GM15510 (cell line): Measurements from ENCODE around the gene AKT2.

Experiments used
- POLR2A ChIP-seq: IDR thresholded peaks from 3 replicates; pipeline ENCODE4 v1.6.1; 2011; ENCODE audit warnings: borderline replicate concordance; ENCODE audit not compliant: insufficient read length; ENCODE audit errors: extremely low read depth

The AKT2 gene

DNA sequence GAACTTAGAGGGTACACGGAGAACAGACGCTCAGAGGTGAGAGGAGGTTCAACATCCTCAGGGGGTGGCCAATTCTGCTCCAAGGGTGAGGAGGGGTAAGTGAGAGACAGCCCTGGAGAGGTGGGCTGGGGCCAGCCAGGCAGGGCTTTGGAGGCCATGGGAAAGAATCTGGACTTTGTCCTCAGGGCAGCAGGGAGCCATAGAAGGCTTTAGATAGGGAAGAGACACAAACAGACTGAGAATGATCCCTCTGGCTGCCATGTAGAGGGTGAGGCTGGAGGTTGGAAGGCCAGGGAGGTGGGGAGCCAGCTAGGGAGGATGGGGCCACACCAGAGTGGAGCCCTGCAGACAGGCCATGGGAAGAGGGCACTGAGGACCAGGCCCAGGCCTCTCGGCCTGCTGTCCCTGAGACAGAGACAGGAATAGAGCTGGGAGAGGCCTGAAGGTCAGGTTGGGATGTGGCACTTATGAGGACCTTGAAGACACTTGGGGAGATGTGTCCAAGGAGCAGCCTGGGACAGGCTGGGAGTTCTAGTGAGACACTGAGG, 29.5 kb downstream of the AKT2 start:
- TF ChIP-seq POLR2A = no peak

DNA sequence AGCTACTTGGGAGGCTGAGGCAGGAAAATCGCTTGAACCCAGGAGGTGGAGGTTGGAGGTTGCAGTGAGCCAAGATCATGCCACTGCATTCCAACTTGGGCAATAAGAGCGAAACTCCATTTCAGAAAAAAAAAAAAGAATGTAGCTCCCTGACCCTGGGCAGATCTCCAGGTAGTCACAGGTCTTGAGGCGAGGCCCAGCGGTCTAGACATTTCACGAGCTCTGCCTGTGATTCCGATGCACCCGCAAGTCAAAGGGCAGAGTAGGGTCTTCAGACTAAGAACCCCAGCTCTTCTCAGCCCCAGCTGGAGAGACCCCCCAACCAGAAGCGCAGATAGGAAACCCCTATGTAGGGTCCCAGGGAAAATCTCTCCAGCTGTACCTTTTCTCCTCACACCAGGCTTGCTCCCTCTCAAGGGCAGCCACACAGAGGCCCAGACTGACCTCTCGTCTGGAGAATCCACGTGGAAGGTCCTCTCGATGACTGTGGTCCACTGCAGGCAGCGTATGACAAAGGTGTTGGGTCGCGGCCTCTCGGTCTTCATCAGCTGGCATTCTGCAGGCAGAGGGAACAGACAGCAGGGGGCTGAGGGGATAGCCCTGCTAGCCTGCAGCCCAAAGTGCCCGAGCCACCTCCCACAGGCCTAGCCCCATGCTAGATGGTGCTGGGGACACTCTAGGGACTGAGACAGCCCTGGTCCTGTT, 30.3 kb downstream of the AKT2 start:
- TF ChIP-seq POLR2A = no peak

DNA sequence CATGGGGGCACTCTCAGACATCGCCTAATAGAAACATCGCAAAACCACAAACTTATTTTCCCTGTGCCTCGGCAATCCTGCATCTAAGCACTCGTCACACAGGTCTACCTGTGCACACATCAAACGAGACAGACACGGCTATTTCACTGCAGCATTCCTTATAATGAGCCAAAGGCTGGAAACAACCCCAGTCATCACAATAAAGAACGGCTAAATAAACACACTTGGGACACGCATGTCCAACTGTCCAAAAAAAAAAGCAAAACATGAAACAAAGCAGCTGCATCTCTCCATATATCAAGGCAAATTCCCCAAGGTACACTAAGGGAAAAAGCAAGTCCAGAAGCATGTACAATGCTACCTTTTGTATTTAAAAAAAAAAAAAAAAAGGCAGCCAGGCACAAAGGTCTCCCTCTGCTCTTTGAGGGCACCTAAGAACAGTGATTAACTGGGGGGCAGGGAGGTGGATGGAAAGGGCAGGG, 31.5 kb downstream of the AKT2 start:
- TF ChIP-seq POLR2A = no peak

DNA sequence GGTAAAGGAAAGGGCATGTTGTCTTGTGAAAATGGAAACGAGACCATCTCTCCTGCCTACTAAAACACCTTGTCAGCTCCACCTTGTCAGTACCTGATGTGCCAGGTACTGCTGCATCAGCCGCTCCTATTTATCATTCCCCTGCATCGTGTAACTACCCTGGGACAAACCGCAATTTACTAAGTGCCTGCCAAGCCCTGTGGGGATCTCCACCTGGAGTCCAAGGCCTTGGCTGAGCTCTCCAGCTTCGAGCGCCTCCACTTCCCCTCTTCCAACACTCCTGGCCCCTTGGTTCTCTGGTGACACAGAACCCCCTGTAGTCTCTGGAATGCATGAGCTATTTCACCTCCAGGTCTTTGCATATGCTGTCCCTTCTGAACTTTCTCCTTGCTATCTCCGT, 32.8 kb downstream of the AKT2 start:
- TF ChIP-seq POLR2A = no peak

DNA sequence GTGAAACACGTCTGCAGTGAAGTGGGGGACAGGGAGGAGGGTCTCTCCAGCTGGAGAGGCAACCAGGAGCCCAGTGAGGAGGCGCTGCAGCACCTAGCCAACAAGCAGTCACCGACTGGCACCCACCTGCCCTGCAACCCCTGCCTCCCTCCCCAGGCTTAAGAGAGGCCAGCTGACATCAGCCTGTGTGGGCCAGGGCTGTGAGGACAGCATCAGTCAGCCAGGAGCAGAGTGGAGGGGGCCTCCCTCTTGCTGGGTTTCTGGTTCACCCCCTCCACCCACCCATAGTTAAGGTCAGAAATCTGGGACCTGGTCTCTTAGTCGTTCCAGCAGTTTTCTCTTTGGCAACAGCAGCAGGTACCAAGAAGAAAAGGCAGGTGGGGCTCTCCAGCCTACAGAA, 33.2 kb downstream of the AKT2 start:
- TF ChIP-seq POLR2A = no peak

DNA sequence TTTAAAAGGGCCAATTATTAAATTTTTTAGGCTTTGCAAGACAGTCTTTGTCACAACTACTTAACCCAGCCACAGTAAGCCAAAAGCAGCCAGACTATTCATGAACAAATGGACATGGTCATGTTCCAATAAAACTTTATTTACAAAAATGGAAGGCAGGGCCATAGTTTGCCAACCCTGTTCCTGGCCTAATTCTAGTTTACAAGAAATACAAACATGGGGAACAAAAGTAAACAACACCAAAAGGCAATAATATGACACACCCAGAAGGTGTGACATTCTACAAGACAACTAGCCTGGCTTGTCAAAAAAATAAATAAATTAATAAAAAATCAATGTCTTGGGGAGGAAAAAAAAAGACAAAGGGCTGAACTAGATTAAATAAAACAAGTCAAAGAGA, 33.9 kb downstream of the AKT2 start:
- TF ChIP-seq POLR2A = no peak

DNA sequence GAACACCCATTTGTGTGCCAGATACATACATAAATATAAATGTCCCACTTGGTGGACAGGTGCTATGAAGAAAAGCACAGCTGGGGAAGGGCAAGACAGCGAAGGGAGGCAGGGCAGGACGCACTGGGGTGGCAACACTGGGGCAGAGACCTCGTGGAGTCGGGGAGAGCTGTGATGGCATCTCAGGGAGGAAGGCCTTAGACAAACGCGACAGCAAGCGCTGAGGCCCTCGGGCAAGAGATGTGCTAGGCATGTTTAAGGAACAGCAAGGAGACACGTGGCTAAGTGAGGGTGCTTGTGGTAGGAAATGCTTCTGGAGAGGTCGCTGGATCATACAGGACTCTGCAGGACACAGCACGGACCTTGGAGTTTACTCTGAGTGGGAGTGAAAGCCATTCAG, 35.4 kb downstream of the AKT2 start:
- TF ChIP-seq POLR2A = no peak

DNA sequence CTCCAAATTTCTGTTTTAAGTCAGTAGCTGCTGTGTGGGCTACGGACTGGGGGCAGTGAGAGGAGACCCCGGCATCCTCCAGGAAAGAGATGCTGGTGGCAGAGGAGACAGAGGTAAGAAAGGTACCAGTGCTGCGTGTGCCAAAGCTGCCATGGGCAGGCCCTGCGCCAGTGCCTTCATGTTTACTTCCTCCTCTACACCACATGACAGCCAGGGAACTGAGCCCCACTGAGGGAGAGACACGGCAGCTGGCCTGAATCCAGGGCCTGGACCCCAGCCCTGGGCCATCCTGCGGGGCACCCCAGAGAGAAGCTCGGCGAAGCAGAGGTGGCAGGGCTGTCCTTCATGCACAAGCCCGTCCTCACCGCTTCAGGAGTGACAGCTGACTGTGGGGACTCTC, 35.9 kb downstream of the AKT2 start:
- TF ChIP-seq POLR2A = no peak

DNA sequence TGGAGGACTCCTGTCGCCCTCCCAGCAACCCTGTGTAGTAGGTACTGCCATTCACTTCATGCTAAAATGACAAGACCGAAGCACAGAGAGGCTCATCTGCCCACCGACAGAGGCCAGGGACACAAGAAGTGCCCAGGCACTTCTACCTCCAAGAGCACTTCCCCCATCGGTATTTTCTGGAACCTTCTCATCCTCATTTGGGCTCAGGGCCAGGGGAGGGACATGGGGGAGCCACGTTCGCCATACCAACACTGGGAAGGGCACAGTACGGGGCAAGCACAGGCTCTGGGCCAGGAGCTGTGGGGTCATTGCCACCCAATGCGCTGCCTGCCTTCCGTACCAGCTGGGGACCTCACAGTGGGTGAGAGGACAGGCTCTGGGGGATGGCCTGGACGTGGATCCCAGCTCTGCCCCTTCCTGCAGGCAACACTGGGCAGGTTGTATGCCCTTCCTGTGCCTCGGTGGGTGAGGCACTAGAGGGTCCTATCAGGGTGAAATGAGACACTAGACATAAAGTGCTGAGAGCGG, 37.3 kb downstream of the AKT2 start:
- TF ChIP-seq POLR2A = no peak

DNA sequence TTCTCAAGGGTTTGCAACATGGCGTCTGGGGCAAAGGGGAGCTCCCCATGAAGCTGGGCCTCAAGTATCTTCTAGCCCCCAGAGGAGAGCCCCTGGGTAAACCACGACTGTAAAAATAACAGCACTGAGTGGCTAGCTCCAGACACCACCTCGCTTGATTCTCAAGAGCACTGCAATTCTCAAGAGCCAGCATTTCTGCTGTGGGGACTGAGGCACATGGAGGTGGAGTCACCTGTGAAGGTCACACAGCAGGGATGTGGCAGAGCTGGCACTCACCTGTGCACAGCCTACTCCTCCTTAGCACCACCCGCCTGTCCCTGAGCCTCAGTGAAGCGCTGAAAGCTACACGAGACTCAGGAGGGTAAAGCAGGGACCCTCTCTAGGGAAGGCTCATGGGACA, 38.0 kb downstream of the AKT2 start:
- TF ChIP-seq POLR2A = no peak

DNA sequence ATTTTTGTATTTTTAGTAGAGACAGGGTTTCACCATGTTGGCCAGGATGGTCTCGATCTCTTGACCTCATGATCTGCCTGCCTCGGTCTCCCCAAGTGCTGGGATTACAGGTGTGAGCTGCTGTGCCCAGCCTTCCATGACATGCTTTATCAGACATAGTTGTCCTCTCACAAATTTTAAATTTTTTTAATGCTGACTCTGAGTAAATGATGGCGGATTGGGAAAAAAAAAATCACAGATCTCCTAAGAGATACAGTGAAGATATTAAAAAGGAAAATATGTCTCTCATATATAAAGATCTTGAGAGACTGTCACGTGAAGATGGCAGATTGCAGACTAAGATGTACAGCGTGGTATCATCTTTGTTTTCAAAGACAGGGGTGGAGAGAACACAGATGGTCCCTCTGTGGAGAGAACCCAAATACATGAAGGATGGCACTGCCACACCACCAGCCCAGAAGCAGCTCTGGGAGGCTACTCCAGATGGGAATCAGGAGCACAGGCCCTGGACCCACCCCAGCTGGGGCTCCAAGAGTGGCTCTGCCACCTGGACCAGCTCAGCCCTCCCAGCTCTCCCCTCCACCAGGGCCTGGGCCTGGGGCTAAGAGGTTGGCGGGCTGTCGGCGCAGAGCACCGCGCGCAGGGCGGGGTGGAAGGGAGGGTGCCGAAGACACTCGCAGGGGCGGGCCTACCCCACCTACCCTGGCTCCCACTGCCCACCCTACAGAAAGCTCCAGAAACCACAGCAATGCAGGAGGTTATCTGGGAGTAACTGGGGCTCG, 38.7 kb downstream of the AKT2 start:
- no peak for TF ChIP-seq POLR2A

DNA sequence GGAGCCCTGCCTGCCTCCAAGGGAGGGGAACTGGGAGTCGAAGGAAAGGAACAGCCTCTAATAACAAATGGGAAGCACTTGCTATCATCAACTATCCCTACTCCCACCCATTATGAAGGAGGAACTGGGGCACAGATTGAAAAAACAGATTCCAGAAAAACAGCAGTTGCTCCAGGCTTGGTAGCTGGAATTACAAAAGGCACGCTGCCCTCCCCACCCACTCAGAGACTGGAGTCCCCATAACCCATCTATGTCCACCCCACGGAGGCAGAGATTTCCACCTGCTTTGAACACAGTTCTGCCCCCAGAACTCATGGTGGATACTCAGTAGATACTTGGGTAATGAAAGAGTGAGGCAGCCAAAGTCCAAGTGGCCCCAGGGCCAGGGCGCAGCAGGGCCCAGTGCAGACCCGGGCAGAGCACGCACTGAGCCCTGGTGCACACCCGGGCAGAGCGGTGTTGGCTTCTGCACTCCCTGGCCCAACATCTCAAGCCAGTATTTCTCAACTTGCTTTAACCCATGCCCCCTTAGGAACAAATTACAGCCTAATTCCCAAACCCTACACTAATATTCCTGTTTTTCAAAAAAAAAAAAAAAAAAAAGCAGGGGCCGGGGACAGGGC, 39.5 kb downstream of the AKT2 start:
- TF ChIP-seq POLR2A = no peak

DNA sequence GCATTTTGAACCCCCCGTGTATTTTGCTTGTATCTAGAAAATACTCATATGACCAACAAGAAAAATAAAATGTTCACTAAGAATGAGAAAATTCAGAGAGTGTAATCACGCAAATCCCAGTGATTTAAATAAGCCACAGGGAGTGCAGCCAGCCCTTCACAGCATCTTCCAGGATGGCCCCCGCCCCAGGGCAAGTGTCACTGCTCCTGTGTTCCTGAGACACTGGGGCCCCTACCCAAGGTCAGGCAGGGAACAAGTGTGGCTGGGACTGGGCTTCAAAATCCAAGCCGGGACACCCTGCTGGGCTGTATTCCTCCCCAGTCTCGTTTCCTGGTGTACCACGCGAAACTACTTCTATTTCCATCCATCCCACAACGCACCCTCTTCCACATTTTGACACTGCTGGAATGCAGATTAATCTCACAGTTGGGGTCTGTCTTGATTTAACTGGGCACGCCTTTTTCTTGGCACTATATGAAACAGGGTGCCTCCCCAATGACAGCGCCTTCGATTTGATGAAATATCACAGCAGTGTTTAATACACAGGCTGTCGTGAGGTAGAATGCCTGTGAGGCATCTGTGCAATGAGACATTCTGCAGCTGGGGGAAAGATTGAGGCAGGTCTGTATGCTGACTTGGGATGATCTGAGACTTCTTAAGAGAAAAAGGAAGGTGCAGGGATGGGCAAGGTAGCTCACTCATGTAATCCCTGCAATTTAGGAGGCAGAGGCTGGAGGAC, 40.4 kb downstream of the AKT2 start:
- TF ChIP-seq POLR2A = no peak

DNA sequence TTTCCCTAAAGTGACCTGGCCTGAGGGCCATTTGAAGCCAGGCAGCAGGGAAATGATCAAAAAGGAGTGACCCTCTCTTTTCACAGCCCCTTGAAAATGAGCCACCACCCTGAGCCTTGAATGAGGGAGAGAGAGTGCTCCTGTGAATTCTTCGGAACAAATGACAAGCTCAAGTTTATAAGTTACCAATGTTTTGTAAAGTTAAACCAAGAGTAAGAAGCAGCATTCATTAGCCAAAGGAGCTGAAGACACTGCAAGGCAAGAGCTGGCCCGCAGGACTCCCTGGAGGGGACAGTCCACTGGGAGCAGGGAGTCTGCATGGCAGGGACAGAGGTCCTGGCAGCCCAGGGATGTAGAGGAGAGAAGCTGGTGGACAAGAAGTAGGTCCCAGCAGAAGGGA, 42.0 kb downstream of the AKT2 start:
- no peak for TF ChIP-seq POLR2A
